ENCODE results near the gene COL25A1. TPM values are rescaled to one million over a fixed set of nuclear protein-coding genes. Genes with fewer than 3 reads are reported as not detected.

The COL25A1 gene
- total RNA-seq, 4 donors from 2014 or later, result 0.14 to 1.6 (median 0.32) TPM; not detected in 1

DNA sequence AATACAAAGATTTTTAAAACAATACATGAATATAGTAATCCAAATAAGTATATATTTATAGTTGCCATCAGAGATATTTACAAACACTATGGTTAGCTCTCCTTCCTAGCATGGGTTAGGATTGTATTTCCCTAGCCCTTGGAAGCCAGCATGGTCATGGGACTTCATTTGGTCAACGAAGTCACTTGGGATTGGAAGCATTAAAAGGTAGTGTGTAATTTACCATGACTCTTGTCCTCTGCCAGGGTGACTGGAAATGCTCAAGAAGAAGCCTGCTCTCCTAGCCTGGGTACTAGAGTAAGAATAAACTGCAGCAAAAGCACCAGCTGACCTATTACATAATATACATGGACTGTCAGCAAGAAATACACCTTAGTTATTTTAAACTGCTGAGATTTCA is 102.9 kb downstream of the COL25A1 start:
- intact Hi-C loops (cut with DNase I; ENCODE audit: low total_unique reads) (no loop called here), in situ Hi-C loops (cut with MboI; ENCODE audit: low pct_ligation_motif_present in 1 of 4, low pct_unique_long_range_greater_than_20kb in 1 of 4, low sequenced_read_pairs in 3 of 4) (no loop called here)
- no peak overlapping the region for H3K27ac ChIP-seq
- no peaks in the 10 kb centered on the region for H3K36me3 ChIP-seq
- H3K4me1 ChIP-seq, result no peaks in the 10 kb centered on the region
- WGBS, 2 donors (ENCODE audit: low coverage in 1 of 2), result 60 to 63% methylated on average over 1 of the region's 1 CpG
- H3K9me3 ChIP-seq, result no peaks in the 10 kb centered on the region
- TF ChIP-seq POLR2AphosphoS5 (IDR thresholded peaks at IDR 0.05), result no peak
- TF ChIP-seq POLR2A (IDR thresholded peaks at IDR 0.05), result no peak
- TF ChIP-seq EP300 (IDR thresholded peaks at IDR 0.05; ENCODE audit: low read depth), result no peak
- TF ChIP-seq, protein P1, sequence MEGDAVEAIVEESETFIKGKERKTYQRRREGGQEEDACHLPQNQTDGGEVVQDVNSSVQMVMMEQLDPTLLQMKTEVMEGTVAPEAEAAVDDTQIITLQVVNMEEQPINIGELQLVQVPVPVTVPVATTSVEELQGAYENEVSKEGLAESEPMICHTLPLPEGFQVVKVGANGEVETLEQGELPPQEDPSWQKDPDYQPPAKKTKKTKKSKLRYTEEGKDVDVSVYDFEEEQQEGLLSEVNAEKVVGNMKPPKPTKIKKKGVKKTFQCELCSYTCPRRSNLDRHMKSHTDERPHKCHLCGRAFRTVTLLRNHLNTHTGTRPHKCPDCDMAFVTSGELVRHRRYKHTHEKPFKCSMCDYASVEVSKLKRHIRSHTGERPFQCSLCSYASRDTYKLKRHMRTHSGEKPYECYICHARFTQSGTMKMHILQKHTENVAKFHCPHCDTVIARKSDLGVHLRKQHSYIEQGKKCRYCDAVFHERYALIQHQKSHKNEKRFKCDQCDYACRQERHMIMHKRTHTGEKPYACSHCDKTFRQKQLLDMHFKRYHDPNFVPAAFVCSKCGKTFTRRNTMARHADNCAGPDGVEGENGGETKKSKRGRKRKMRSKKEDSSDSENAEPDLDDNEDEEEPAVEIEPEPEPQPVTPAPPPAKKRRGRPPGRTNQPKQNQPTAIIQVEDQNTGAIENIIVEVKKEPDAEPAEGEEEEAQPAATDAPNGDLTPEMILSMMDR (IDR thresholded peaks at IDR 0.05), result no peak
- no peak overlapping the region for H3K4me3 ChIP-seq
- H3K27me3 ChIP-seq, result no peaks in the 10 kb centered on the region
- DNase-seq, result no peak

DNA sequence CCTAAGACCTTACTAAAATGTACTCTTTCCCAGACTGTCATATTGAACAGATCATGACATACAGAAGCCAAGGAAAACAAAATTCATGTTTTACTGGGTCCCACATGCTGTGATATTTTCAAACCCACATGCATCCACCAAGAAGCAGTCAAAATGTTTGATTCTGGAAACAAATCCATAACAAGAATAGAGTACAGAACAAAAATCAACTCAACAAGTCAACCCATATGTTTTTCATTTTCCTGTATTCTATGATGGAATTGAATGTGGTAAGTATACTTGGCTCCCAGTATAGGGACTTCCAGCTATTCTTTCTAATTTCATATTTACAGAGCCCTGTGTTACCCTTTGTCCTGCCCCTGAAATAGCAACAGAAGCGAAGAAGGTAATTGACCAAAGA is 106.8 kb downstream of the COL25A1 start:
- 80 to 89% methylated on average over 1 of the region's 1 CpG for WGBS, 2 donors (ENCODE audit: low coverage in 1 of 2)
- in situ Hi-C loops (cut with MboI; ENCODE audit: low pct_ligation_motif_present in 1 of 4, low pct_unique_long_range_greater_than_20kb in 1 of 4, low sequenced_read_pairs in 3 of 4), result no loop called here

DNA sequence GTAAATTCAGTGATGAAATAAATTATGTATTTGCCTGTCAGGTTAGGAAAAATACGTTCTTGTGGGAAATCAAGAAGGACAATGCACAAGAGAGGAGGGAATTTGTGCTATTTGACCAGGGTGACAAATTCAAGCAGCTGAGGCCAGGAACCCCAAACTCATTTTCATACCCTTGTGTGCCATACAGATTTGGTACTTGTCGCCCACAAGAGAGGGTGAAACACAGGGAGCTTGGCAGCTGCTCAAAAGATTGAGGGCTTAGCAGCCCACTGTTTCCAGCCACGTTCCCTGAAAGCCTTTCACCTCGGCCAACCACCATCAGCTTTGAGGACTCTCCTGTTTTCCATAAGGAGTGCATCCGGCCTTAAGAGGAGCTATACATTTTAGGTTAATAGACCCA is 111.2 kb downstream of the COL25A1 start:
- intact Hi-C loops (cut with DNase I; ENCODE audit: low total_unique reads), result no loop called here
- Histone ChIP-seq H3K4me3 (no peak overlapping the region), H3K36me3 (no peaks in the 10 kb centered on the region), H3K27me3 (no peaks in the 10 kb centered on the region), H3K9me3 (no peaks in the 10 kb centered on the region), H3K4me1 (no peaks in the 10 kb centered on the region), H3K27ac (no peak overlapping the region)
- 43 to 80% methylated on average over 1 to 5 of the region's 5 CpGs for WGBS, 2 donors (ENCODE audit: low coverage in 1 of 2)
- in situ Hi-C loops (cut with MboI; ENCODE audit: low pct_ligation_motif_present in 1 of 4, low pct_unique_long_range_greater_than_20kb in 1 of 4, low sequenced_read_pairs in 3 of 4), result no loop called here
- DNase-seq, result no peak
- TF ChIP-seq, protein P1 (IDR thresholded peaks at IDR 0.05), result no peak
- TF ChIP-seq POLR2A (IDR thresholded peaks at IDR 0.05) (no peak), EP300 (IDR thresholded peaks at IDR 0.05; ENCODE audit: low read depth) (no peak), POLR2AphosphoS5 (IDR thresholded peaks at IDR 0.05) (no peak)

More for the DNA sequence above, 106.8 kb downstream of the COL25A1 start:
- Histone ChIP-seq H3K27me3 (no peaks in the 10 kb centered on the region), H3K36me3 (no peaks in the 10 kb centered on the region), H3K4me1 (no peaks in the 10 kb centered on the region), H3K4me3 (no peak overlapping the region), H3K9me3 (no peaks in the 10 kb centered on the region), H3K27ac (no peak overlapping the region)
- TF ChIP-seq, protein P1 (IDR thresholded peaks at IDR 0.05), result no peak
- TF ChIP-seq POLR2A (IDR thresholded peaks at IDR 0.05) (no peak), POLR2AphosphoS5 (IDR thresholded peaks at IDR 0.05) (no peak), EP300 (IDR thresholded peaks at IDR 0.05; ENCODE audit: low read depth) (no peak)
- intact Hi-C loops (cut with DNase I; ENCODE audit: low total_unique reads), result no loop called here
- DNase-seq, result no peak

DNA sequence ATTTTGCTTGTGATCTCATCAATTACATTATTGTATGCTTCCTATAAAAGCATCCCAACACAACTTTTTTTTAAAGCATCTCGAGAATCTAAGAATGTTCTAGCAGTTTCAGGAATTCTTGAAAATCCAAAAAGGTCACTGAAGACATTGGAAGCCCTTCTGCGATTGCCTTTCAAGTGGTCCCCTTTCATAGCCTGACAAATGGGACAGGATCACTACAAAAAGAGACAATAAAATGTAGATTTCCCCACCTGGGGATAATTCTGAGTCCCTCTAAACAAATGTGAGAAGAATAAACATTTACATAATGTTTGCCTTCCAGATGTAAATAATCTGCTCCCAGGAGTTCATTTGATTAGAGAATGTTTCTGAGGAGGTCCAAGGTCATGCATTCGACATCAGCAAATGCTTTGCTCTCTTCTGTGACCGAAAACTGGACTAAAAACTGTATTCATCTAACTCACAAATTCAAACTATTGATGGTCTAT is 116.0 kb downstream of the COL25A1 start:
- Histone ChIP-seq H3K36me3 (no peaks in the 10 kb centered on the region), H3K4me1 (no peaks in the 10 kb centered on the region), H3K27ac (no peak overlapping the region), H3K27me3 (no peaks in the 10 kb centered on the region), H3K4me3 (no peak overlapping the region), H3K9me3 (no peaks in the 10 kb centered on the region)
- WGBS, 2 donors (ENCODE audit: low coverage in 1 of 2), result 59 to 65% methylated on average over 4 of the region's 4 CpGs
- no peak for DNase-seq
- in situ Hi-C loops (cut with MboI; ENCODE audit: low pct_ligation_motif_present in 1 of 4, low pct_unique_long_range_greater_than_20kb in 1 of 4, low sequenced_read_pairs in 3 of 4) (no loop called here), intact Hi-C loops (cut with DNase I; ENCODE audit: low total_unique reads) (no loop called here)
- TF ChIP-seq POLR2A (IDR thresholded peaks at IDR 0.05) (no peak), POLR2AphosphoS5 (IDR thresholded peaks at IDR 0.05) (no peak), EP300 (IDR thresholded peaks at IDR 0.05; ENCODE audit: low read depth) (no peak)
- TF ChIP-seq, protein P1 (IDR thresholded peaks at IDR 0.05), result no peak
